ENCODE results near the gene SCN2A.
A peak's percentile ranks its signal among the peaks of the same experiment; 100 is the strongest.

SCN2A gene

GRCh38 chr2:165239230-165239629, at the start of gene SCN2A:
Gene SCN2A, plus strand, starts transcription at chr2:165239414. Its CDS starts 56,410 bp downstream, at chr2:165295824.
- no peaks in the 10 kb centered on the region for H3K4me1 ChIP-seq
- H3K36me3 ChIP-seq, result no peaks in the 10 kb centered on the region
- H3K4me3 ChIP-seq, result no peak within 1 kb of the TSS
- H3K27me3 ChIP-seq, result no peaks in the 10 kb centered on the region
- H3K9ac ChIP-seq, result no peak within 1 kb of the TSS
- no peaks in the 10 kb centered on the region for H3K9me3 ChIP-seq
- no peak for TF ChIP-seq Cebpa-rat (IDR thresholded peaks at IDR 0.05)
- no peaks in the 10 kb centered on the region for H4K20me1 ChIP-seq
- H3K27ac ChIP-seq, result no peak within 1 kb of the TSS
- no peak within 1 kb of the TSS for H3K4me2 ChIP-seq

GRCh38 chr2:165191096-165191728, 48.0 kb upstream of the SCN2A start:
- Histone ChIP-seq H4K20me1 (no peaks in the 10 kb centered on the region), H3K4me3 (no peak overlapping the region), H3K4me2 (no peak overlapping the region), H3K27ac (no peak overlapping the region), H3K27me3 (no peaks in the 10 kb centered on the region), H3K36me3 (no peaks in the 10 kb centered on the region), H3K9me3 (no peaks in the 10 kb centered on the region), H3K4me1 (peaks cover 10% of the 10 kb centered on the region), H3K9ac (no peak overlapping the region)
- TF ChIP-seq Cebpa-rat (IDR thresholded peaks at IDR 0.05), result no peak

GRCh38 chr2:165192729-165193128, 46.5 kb upstream of the SCN2A start:
- no peaks in the 10 kb centered on the region for H3K9me3 ChIP-seq
- H3K4me3 ChIP-seq, result no peak overlapping the region
- H3K27ac ChIP-seq, result no peak overlapping the region
- no peak overlapping the region for H3K9ac ChIP-seq
- peaks cover 10% of the 10 kb centered on the region for H3K4me1 ChIP-seq
- no peak overlapping the region for H3K4me2 ChIP-seq
- H3K36me3 ChIP-seq, result no peaks in the 10 kb centered on the region
- no peaks in the 10 kb centered on the region for H3K27me3 ChIP-seq
- no peaks in the 10 kb centered on the region for H4K20me1 ChIP-seq
- TF ChIP-seq Cebpa-rat (IDR thresholded peaks at IDR 0.05), result no peak

GRCh38 chr2:165193178-165193777, 45.9 kb upstream of the SCN2A start:
- Histone ChIP-seq H3K4me2 (peak overlapping the region; percentile 8; the same call in 1 of the 2 replicates), H3K36me3 (no peaks in the 10 kb centered on the region), H3K27me3 (no peaks in the 10 kb centered on the region), H3K9me3 (no peaks in the 10 kb centered on the region), H3K4me3 (no peak overlapping the region), H3K9ac (no peak overlapping the region), H4K20me1 (no peaks in the 10 kb centered on the region), H3K4me1 (peaks cover 10% of the 10 kb centered on the region), H3K27ac (no peak overlapping the region)
- no peak for TF ChIP-seq Cebpa-rat (IDR thresholded peaks at IDR 0.05)

- no peak for TF ChIP-seq Cebpa-rat (IDR thresholded peaks at IDR 0.05)
- no peak overlapping the region for H3K27ac ChIP-seq
- no peaks in the 10 kb centered on the region for H4K20me1 ChIP-seq
- H3K36me3 ChIP-seq, result no peaks in the 10 kb centered on the region
- peaks cover 10% of the 10 kb centered on the region for H3K4me1 ChIP-seq
- H3K9me3 ChIP-seq, result no peaks in the 10 kb centered on the region
- no peak overlapping the region for H3K4me2 ChIP-seq
- no peak overlapping the region for H3K4me3 ChIP-seq
- no peak overlapping the region for H3K9ac ChIP-seq
- H3K27me3 ChIP-seq, result no peaks in the 10 kb centered on the region
Observed at GRCh38 chr2:165196411-165196810, 42.8 kb upstream of the SCN2A start.

GRCh38 chr2:165197346-165197745, 41.9 kb upstream of the SCN2A start:
- Histone ChIP-seq H3K9me3 (no peaks in the 10 kb centered on the region), H3K4me3 (no peak overlapping the region), H3K36me3 (no peaks in the 10 kb centered on the region), H4K20me1 (no peaks in the 10 kb centered on the region), H3K4me1 (peaks cover 10% of the 10 kb centered on the region), H3K9ac (no peak overlapping the region), H3K27me3 (no peaks in the 10 kb centered on the region), H3K4me2 (no peak overlapping the region), H3K27ac (no peak overlapping the region)
- no peak for TF ChIP-seq Cebpa-rat (IDR thresholded peaks at IDR 0.05)

- H3K9ac ChIP-seq, result no peak overlapping the region
- H3K4me1 ChIP-seq, result peaks cover 6% of the 10 kb centered on the region
- no peak overlapping the region for H3K27ac ChIP-seq
- no peak overlapping the region for H3K4me2 ChIP-seq
- no peaks in the 10 kb centered on the region for H4K20me1 ChIP-seq
- no peaks in the 10 kb centered on the region for H3K9me3 ChIP-seq
- no peak overlapping the region for H3K4me3 ChIP-seq
- no peaks in the 10 kb centered on the region for H3K36me3 ChIP-seq
- H3K27me3 ChIP-seq, result no peaks in the 10 kb centered on the region
- TF ChIP-seq Cebpa-rat (IDR thresholded peaks at IDR 0.05), result no peak
Observed at GRCh38 chr2:165198181-165198580, 41.0 kb upstream of the SCN2A start.

- Histone ChIP-seq H3K4me3 (no peak overlapping the region), H3K4me2 (no peak overlapping the region), H3K9me3 (no peaks in the 10 kb centered on the region), H3K27me3 (no peaks in the 10 kb centered on the region), H3K36me3 (no peaks in the 10 kb centered on the region), H4K20me1 (no peaks in the 10 kb centered on the region), H3K27ac (no peak overlapping the region), H3K4me1 (peaks cover 7% of the 10 kb centered on the region), H3K9ac (no peak overlapping the region)
- no peak for TF ChIP-seq Cebpa-rat (IDR thresholded peaks at IDR 0.05)
Observed at GRCh38 chr2:165202239-165202638, 37.0 kb upstream of the SCN2A start.

- Histone ChIP-seq H3K4me1 (peaks cover 7% of the 10 kb centered on the region), H4K20me1 (no peaks in the 10 kb centered on the region), H3K27ac (no peak within 1 kb of the TSS), H3K9me3 (no peaks in the 10 kb centered on the region), H3K27me3 (no peaks in the 10 kb centered on the region), H3K9ac (no peak within 1 kb of the TSS), H3K4me3 (peak within 1 kb of the TSS; percentile 53; the same call in 1 of the 2 replicates), H3K4me2 (peak within 1 kb of the TSS; percentile 65), H3K36me3 (no peaks in the 10 kb centered on the region)
- no peak for TF ChIP-seq Cebpa-rat (IDR thresholded peaks at IDR 0.05)
Observed at GRCh38 chr2:165203689-165204559, 35.3 kb upstream of the SCN2A start, which contains the start of gene SCN3A. Gene SCN3A, minus strand, starts transcription at chr2:165204050. Its CDS starts 27,656 bp downstream, at chr2:165176394.

GRCh38 chr2:165205865-165206264, 33.3 kb upstream of the SCN2A start:
- no peak overlapping the region for H3K27ac ChIP-seq
- no peaks in the 10 kb centered on the region for H3K36me3 ChIP-seq
- no peaks in the 10 kb centered on the region for H4K20me1 ChIP-seq
- H3K4me2 ChIP-seq, result no peak overlapping the region
- H3K4me1 ChIP-seq, result peaks cover 7% of the 10 kb centered on the region
- H3K27me3 ChIP-seq, result no peaks in the 10 kb centered on the region
- no peak overlapping the region for H3K9ac ChIP-seq
- H3K9me3 ChIP-seq, result no peaks in the 10 kb centered on the region
- TF ChIP-seq Cebpa-rat (IDR thresholded peaks at IDR 0.05), result no peak
- no peak overlapping the region for H3K4me3 ChIP-seq
